Measurements from ENCODE around the gene PLCL1.

- no peak for TF ChIP-seq CTCF (IDR thresholded peaks at IDR 0.05)
- no peak for TF ChIP-seq POLR2AphosphoS5 (IDR thresholded peaks at IDR 0.05)
- TF ChIP-seq EP300 (IDR thresholded peaks at IDR 0.05), result no peak
- TF ChIP-seq POLR2A (IDR thresholded peaks at IDR 0.05), result no peak
Measured at GRCh38 chr2:197931661-197932312, 127.4 kb downstream of the PLCL1 start.
